ENCODE measurements around the gene SOX4. TPM values are rescaled to one million over a fixed set of nuclear protein-coding genes. Genes with fewer than 3 reads are reported as not detected.

The SOX4 gene
- polyA plus RNA-seq, 1 of the 3 experiments (the other 2 are of a cell fraction), result 5.5 TPM

- DNase-seq, result peak; percentile 80
- CTCF ChIA-PET, result interaction anchor here (0.7 to 4.4 kb wide), 31 partner anchors 9 to 1945 kb away, joined by 3 to 53 read pairs (median 4); no protein-coding TSS in a partner anchor
- H4K20me1 ChIP-seq (ENCODE audit: insufficient read depth), result no peaks in the 10 kb centered on the region; the same call in 1 of the 2 replicates
Measured at GRCh38 chr6:21589352-21590345, 3.9 kb upstream of the SOX4 start.

More at GRCh38 chr6:21589352-21590345, 3.9 kb upstream of the SOX4 start:
- 46% methylated on average over 10 of the region's 17 CpGs for WGBS (ENCODE audit: low lambda C conversion rate)
- no peaks in the 10 kb centered on the region for H3K9me2 ChIP-seq
- no peaks in the 10 kb centered on the region for H3K27me3 ChIP-seq (ENCODE audit: insufficient read depth)
- H3K27ac ChIP-seq (ENCODE audit: low read depth in 2 of 2, low read length in 1 of 2), result peak overlapping the region; percentile 88 to 99
- H3K4me3 ChIP-seq (ENCODE audit: low read depth in 2 of 2, low read length in 1 of 2), result peak overlapping the region; percentile 78 to 86
- H3K36me3 ChIP-seq (replicated peaks in 1 of 2; ENCODE audit: control insufficient read depth in 1 of 2, insufficient read depth in 2 of 2, low read length in 1 of 2), result no peaks in the 10 kb centered on the region
- H3K79me2 ChIP-seq (ENCODE audit: insufficient read depth), result peaks cover 9% of the 10 kb centered on the region; the same call in 1 of the 2 replicates
- H3K4me1 ChIP-seq (ENCODE audit: control insufficient read depth in 1 of 2, insufficient read depth in 2 of 2, low read depth in 1 of 2, low read length in 1 of 2), result peaks cover 6 to 11% of the 10 kb centered on the region in 2 experiments; a peak in 3 of 4 replicates
- H3F3A ChIP-seq (replicated peaks; ENCODE audit: insufficient read depth), result peaks cover 21% of the 10 kb centered on the region
- H3K4me2 ChIP-seq, result peak overlapping the region; percentile 93
- no peaks in the 10 kb centered on the region for H3K9me3 ChIP-seq
- no peak for TF ChIP-seq NFIC (IDR thresholded peaks at IDR 0.05; ENCODE audit: borderline replicate concordance)
- no peak; the same call in 1 of the 2 replicates for TF ChIP-seq MAX (IDR thresholded peaks at IDR 0.05; ENCODE audit: low read depth)
- TF ChIP-seq ELF1 (IDR thresholded peaks at IDR 0.05), result no peak
- no peak for TF ChIP-seq TEAD4 (IDR thresholded peaks at IDR 0.05; ENCODE audit: borderline replicate concordance, insufficient read depth)
- TF ChIP-seq CHD2 (IDR thresholded peaks at IDR 0.05; ENCODE audit: low read length, partially characterized antibody), result peak; percentile 63
- no peak; the same call in 1 of the 2 replicates for TF ChIP-seq MXI1 (IDR thresholded peaks at IDR 0.05; ENCODE audit: low read depth, low read length)
- no peak for TF ChIP-seq TCF12 (IDR thresholded peaks at IDR 0.05)
- TF ChIP-seq IRF3 (IDR thresholded peaks at IDR 0.05; ENCODE audit: low read depth, low read length), result no peak
- no peak for TF ChIP-seq RXRA (IDR thresholded peaks at IDR 0.05; ENCODE audit: borderline replicate concordance, low read depth)
- TF ChIP-seq, protein P1, sequence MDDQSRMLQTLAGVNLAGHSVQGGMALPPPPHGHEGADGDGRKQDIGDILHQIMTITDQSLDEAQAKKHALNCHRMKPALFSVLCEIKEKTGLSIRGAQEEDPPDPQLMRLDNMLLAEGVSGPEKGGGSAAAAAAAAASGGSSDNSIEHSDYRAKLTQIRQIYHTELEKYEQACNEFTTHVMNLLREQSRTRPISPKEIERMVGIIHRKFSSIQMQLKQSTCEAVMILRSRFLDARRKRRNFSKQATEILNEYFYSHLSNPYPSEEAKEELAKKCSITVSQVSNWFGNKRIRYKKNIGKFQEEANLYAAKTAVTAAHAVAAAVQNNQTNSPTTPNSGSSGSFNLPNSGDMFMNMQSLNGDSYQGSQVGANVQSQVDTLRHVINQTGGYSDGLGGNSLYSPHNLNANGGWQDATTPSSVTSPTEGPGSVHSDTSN (IDR thresholded peaks at IDR 0.05), result no peak
- TF ChIP-seq CTCF (IDR thresholded peaks at IDR 0.05), result peak; percentile 87
- peak; percentile 41; the same call in 1 of the 2 replicates for TF ChIP-seq RCOR1 (IDR thresholded peaks at IDR 0.05; ENCODE audit: low read length)
- peak; percentile 93 for TF ChIP-seq RAD21 (IDR thresholded peaks at IDR 0.05; ENCODE audit: low read length)
- TF ChIP-seq EP300 (IDR thresholded peaks at IDR 0.05; ENCODE audit: borderline replicate concordance in 1 of 2, low read depth in 1 of 2, low read length in 1 of 2), result no peak
- peak; percentile 97 for TF ChIP-seq SMC3 (IDR thresholded peaks at IDR 0.05; ENCODE audit: low read depth, low read length)
- TF ChIP-seq NRF1 (IDR thresholded peaks at IDR 0.05; ENCODE audit: low read depth, low read length), result peak; percentile 20; the same call in 1 of the 2 replicates
- 0 out of 2 replicates have a peak, but pooled peaks have one; percentile 16 for TF ChIP-seq REST (IDR thresholded peaks at IDR 0.05; ENCODE audit: low read depth, low read length)
- POLR2A ChIA-PET, result interaction anchor here (0.7 to 3.5 kb wide), 9 partner anchors 10 to 1025 kb away, joined by 3 to 50 read pairs (median 15); no protein-coding TSS in a partner anchor
- H3K9ac ChIP-seq, result peak overlapping the region; percentile 75; the same call in 1 of the 2 replicates
- peak overlapping the region; percentile 97 for H2AFZ ChIP-seq (ENCODE audit: low read depth)
